ENCODE data around the gene PBX4.
"Not testable (repeated sequence)": the region's sequence is repeated elsewhere in the genome, so short reads cannot be mapped to it uniquely, and the experiment has no call there.

The PBX4 gene

GRCh38 chr19:19619849-19620210, 1.3 kb upstream of the PBX4 start:
- TF ChIP-seq, protein P1, sequence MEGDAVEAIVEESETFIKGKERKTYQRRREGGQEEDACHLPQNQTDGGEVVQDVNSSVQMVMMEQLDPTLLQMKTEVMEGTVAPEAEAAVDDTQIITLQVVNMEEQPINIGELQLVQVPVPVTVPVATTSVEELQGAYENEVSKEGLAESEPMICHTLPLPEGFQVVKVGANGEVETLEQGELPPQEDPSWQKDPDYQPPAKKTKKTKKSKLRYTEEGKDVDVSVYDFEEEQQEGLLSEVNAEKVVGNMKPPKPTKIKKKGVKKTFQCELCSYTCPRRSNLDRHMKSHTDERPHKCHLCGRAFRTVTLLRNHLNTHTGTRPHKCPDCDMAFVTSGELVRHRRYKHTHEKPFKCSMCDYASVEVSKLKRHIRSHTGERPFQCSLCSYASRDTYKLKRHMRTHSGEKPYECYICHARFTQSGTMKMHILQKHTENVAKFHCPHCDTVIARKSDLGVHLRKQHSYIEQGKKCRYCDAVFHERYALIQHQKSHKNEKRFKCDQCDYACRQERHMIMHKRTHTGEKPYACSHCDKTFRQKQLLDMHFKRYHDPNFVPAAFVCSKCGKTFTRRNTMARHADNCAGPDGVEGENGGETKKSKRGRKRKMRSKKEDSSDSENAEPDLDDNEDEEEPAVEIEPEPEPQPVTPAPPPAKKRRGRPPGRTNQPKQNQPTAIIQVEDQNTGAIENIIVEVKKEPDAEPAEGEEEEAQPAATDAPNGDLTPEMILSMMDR (IDR thresholded peaks at IDR 0.05; ENCODE audit: extremely low read depth, missing control alignments): no peak
- DNase-seq (ENCODE audit: low spot score): no peak

DNA sequence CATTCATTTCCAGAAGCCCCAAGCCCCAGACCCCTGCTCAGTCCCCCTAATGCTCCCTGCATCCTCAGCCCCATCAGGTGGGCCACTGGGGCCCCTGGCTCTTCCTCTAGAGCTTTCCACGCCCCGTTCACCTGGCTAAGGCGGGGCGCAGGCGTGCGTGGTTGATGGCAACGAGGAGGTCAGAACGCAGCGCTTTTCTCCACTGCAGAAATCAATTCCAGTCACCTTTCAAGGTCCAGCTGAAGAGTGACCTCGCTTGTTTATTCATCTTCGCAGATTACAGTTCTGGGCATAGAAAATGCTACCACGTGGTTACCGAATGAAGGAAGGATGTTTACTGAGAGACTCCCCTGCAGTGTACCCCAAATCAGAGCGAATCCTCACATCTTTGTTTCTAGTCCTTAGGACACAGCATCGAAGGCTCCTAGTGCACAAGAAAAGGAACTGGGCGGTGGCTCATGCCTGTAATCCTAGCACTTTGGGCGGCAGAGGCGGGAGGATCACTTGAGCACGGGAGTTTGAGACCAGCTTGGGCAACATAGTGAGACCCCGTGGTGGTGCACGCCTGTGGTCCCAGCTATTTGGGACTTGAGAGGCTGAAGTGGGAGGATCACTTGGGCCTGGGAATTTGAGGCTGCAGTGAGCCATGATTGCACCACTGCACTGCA, 828 bp upstream of the PBX4 start:
- no peak for DNase-seq (ENCODE audit: low spot score)
- TF ChIP-seq, protein P1 (IDR thresholded peaks at IDR 0.05; ENCODE audit: extremely low read depth, missing control alignments): no peak

DNA sequence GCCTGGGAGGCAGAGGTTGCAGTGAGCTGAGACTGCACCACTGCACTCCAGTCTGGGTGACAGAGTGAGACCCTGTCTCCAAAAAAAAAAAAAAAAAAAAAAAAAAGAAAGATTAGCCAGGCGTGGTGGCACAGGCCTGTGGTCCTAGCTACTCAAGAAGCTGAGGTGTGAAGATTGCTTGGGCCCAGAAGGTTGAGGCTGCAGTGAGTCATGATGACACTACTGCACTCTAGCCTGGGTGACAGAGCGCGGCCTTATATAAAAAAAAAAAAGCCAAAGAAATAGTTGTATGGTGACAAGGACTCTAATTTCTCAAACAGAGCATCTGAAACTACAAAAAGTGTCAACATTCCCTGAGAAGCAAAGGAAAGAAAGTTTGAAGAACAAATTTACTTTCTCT, 3.4 kb downstream of the PBX4 start:
- TF ChIP-seq, protein P1 (IDR thresholded peaks at IDR 0.05; ENCODE audit: extremely low read depth, missing control alignments): no peak
- DNase-seq (ENCODE audit: low spot score): no peak

DNA sequence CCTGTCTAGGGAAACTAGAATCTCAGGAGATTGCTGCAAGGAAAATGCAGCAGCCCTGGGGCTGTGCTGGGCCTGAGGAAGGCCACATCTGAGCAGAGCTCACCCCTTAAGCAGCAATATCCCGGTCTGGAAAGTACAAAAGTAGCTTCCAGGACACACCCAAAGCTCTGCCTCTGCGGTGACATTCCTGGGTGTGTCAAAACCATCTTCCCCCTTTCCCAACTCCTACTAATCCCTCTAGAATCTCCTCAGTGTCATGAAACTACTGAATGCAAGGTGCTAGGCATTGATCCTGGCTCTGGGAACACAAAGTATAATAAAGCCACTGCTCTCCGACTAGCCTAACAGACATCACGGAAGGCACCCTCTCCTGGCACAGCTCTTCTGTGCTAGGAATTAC, 5.0 kb downstream of the PBX4 start:
- no peak for DNase-seq (ENCODE audit: low spot score)
- TF ChIP-seq, protein P1 (IDR thresholded peaks at IDR 0.05; ENCODE audit: extremely low read depth, missing control alignments): no peak

- no peak for DNase-seq (ENCODE audit: low spot score)
- TF ChIP-seq, protein P1 (IDR thresholded peaks at IDR 0.05; ENCODE audit: extremely low read depth, missing control alignments): no peak
These were observed 7.9 kb downstream of the PBX4 start for GRCh38 chr19:19610376-19611202.

- not testable (repeated sequence) for DNase-seq (ENCODE audit: low spot score)
These were observed 11.8 kb downstream of the PBX4 start for GRCh38 chr19:19606686-19607085.

GRCh38 chr19:19606021-19606420, 12.5 kb downstream of the PBX4 start:
- TF ChIP-seq, protein P1 (IDR thresholded peaks at IDR 0.05; ENCODE audit: extremely low read depth, missing control alignments): no peak
- DNase-seq (ENCODE audit: low spot score): no peak
